ENCODE measurements around the gene CBLB. TPM values are rescaled to one million over a fixed set of nuclear protein-coding genes. Genes with fewer than 3 reads are reported as not detected.

Gene CBLB
- total RNA-seq, 2 experiments from 2014 or later, result 24.5 to 38.5 TPM

DNA sequence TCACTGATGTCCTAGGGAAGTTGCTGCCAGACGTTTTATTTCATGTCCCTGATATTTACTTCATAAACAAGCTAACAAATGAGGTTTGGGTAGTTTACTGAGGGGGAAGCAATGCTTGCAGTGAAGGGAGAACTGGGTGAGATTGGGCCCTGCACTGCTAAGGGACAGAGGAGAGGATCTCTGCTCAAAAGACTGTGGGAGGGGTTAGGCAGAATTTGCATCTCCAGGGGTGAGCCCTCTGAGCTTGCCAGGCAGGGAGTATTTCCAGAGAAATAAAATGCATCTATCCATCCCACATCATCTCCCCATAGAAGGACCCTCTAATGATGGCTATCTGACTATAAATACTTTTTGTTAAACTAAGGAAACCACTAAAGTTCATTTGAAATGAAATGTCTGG, 215.6 kb downstream of the CBLB start:
- no peak for TF ChIP-seq EZH2phosphoT487 (IDR thresholded peaks at IDR 0.05; ENCODE audit: borderline replicate concordance, low read depth, low read length)
- TF ChIP-seq, protein P1, sequence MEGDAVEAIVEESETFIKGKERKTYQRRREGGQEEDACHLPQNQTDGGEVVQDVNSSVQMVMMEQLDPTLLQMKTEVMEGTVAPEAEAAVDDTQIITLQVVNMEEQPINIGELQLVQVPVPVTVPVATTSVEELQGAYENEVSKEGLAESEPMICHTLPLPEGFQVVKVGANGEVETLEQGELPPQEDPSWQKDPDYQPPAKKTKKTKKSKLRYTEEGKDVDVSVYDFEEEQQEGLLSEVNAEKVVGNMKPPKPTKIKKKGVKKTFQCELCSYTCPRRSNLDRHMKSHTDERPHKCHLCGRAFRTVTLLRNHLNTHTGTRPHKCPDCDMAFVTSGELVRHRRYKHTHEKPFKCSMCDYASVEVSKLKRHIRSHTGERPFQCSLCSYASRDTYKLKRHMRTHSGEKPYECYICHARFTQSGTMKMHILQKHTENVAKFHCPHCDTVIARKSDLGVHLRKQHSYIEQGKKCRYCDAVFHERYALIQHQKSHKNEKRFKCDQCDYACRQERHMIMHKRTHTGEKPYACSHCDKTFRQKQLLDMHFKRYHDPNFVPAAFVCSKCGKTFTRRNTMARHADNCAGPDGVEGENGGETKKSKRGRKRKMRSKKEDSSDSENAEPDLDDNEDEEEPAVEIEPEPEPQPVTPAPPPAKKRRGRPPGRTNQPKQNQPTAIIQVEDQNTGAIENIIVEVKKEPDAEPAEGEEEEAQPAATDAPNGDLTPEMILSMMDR (conservative IDR thresholded peaks at IDR 0.05; ENCODE audit: low read length), result no peak
- H3K27ac ChIP-seq (ENCODE audit: low read depth, low read length, poor library complexity, severe bottlenecking), result no peak overlapping the region
- peak; percentile 9 for DNase-seq (ENCODE audit: low spot score)
- POLR2A ChIA-PET, result interaction anchor here (0.6 to 0.9 kb wide), 3 partner anchors 15 to 575 kb away, joined by 3 to 4 read pairs (median 3); no protein-coding TSS in a partner anchor
- no peak overlapping the region for H2AFZ ChIP-seq (ENCODE audit: low read length)
- H3K4me2 ChIP-seq (ENCODE audit: low read length), result no peak overlapping the region
- no peaks in the 10 kb centered on the region for H3K9me3 ChIP-seq (ENCODE audit: low read length)
- BruUV-seq (replicated peaks), result no TSS peak
- H3K36me3 ChIP-seq (ENCODE audit: insufficient read depth, low read length), result no peaks in the 10 kb centered on the region
- H3K79me2 ChIP-seq (ENCODE audit: insufficient read depth, low read depth, low read length), result no peaks in the 10 kb centered on the region
- H3K4me3 ChIP-seq (ENCODE audit: low read depth, low read length, poor library complexity, severe bottlenecking), result no peak overlapping the region
- intact Hi-C loops (cut with micrococcal nuclease; ENCODE audit: unreplicated experiment), result no loop called here
- H3K9me2 ChIP-seq (ENCODE audit: insufficient read depth, low read length), result no peaks in the 10 kb centered on the region
- H3K4me1 ChIP-seq (ENCODE audit: insufficient read depth, low read length, poor library complexity, severe bottlenecking), result peaks cover 6% of the 10 kb centered on the region
- CTCF ChIA-PET (ENCODE audit: unreplicated experiment), result no interaction called here
- H4K20me1 ChIP-seq (ENCODE audit: insufficient read depth, low read length), result no peaks in the 10 kb centered on the region

DNA sequence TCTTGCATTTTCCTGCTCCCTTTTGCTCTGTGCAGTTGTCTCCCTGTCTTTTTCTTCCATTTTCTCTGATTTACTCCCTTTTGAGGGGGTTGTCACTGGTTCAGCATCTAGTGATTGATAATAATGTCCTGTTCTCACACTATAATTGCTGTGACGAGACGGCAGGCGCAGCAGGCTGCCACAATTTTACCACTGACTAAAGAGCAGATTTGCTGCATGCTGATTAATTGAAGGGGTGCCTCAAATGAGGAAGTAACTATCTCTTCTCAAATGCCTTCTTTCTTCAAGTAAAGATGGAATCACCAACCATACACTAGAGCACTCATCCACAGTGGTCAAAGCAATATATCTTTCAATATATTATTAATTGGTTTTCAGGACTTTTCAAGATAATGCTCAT, 219.3 kb downstream of the CBLB start:
- no peak overlapping the region for H2AFZ ChIP-seq (ENCODE audit: low read length)
- no peak for TF ChIP-seq EZH2phosphoT487 (IDR thresholded peaks at IDR 0.05; ENCODE audit: borderline replicate concordance, low read depth, low read length)
- TF ChIP-seq, protein P1 (conservative IDR thresholded peaks at IDR 0.05; ENCODE audit: low read length), result no peak
- no peak overlapping the region for H3K4me2 ChIP-seq (ENCODE audit: low read length)
- no peak overlapping the region for H3K27ac ChIP-seq (ENCODE audit: low read depth, low read length, poor library complexity, severe bottlenecking)
- no peaks in the 10 kb centered on the region for H3K9me3 ChIP-seq (ENCODE audit: low read length)
- intact Hi-C loops (cut with micrococcal nuclease; ENCODE audit: unreplicated experiment), result no loop called here
- no peak for DNase-seq (ENCODE audit: low spot score)
- H3K9me2 ChIP-seq (ENCODE audit: insufficient read depth, low read length), result no peaks in the 10 kb centered on the region
- no peaks in the 10 kb centered on the region for H3K36me3 ChIP-seq (ENCODE audit: insufficient read depth, low read length)
- no TSS peak for BruUV-seq (replicated peaks)
- H3K79me2 ChIP-seq (ENCODE audit: insufficient read depth, low read depth, low read length), result no peaks in the 10 kb centered on the region
- ChIA-PET POLR2A (no interaction called here), CTCF (ENCODE audit: unreplicated experiment) (no interaction called here)
- no peak overlapping the region for H3K4me3 ChIP-seq (ENCODE audit: low read depth, low read length, poor library complexity, severe bottlenecking)
- peaks cover 6% of the 10 kb centered on the region for H3K4me1 ChIP-seq (ENCODE audit: insufficient read depth, low read length, poor library complexity, severe bottlenecking)
- H4K20me1 ChIP-seq (ENCODE audit: insufficient read depth, low read length), result no peaks in the 10 kb centered on the region

- Histone ChIP-seq H3K9me2 (ENCODE audit: insufficient read depth, low read length) (no peaks in the 10 kb centered on the region), H3K9me3 (ENCODE audit: low read length) (no peaks in the 10 kb centered on the region), H3K4me3 (ENCODE audit: low read depth, low read length, poor library complexity, severe bottlenecking) (no peak overlapping the region), H3K4me1 (ENCODE audit: insufficient read depth, low read length, poor library complexity, severe bottlenecking) (no peaks in the 10 kb centered on the region), H3K36me3 (ENCODE audit: insufficient read depth, low read length) (no peaks in the 10 kb centered on the region), H2AFZ (ENCODE audit: low read length) (no peak overlapping the region), H3K27ac (ENCODE audit: low read depth, low read length, poor library complexity, severe bottlenecking) (no peak overlapping the region), H3K4me2 (ENCODE audit: low read length) (no peak overlapping the region), H3K79me2 (ENCODE audit: insufficient read depth, low read depth, low read length) (no peaks in the 10 kb centered on the region), H4K20me1 (ENCODE audit: insufficient read depth, low read length) (no peaks in the 10 kb centered on the region)
- POLR2A ChIA-PET, result no interaction called here
- CTCF ChIA-PET (ENCODE audit: unreplicated experiment), result no interaction called here
- TF ChIP-seq, protein P1 (conservative IDR thresholded peaks at IDR 0.05; ENCODE audit: low read length), result no peak
- DNase-seq (ENCODE audit: low spot score), result no peak
- no TSS peak for BruUV-seq (replicated peaks)
- intact Hi-C loops (cut with micrococcal nuclease; ENCODE audit: unreplicated experiment), result no loop called here
Observed at GRCh38 chr3:105647047-105647446, 221.8 kb downstream of the CBLB start.

Data from OCI-LY7 (cell line).